ENCODE results near the gene MRM3. TPM values are rescaled to one million over a fixed set of nuclear protein-coding genes. Genes with fewer than 3 reads are reported as not detected.

The MRM3 gene
- polyA plus RNA-seq, 1 donor from 2014 or later, result 20.0 TPM

DNA sequence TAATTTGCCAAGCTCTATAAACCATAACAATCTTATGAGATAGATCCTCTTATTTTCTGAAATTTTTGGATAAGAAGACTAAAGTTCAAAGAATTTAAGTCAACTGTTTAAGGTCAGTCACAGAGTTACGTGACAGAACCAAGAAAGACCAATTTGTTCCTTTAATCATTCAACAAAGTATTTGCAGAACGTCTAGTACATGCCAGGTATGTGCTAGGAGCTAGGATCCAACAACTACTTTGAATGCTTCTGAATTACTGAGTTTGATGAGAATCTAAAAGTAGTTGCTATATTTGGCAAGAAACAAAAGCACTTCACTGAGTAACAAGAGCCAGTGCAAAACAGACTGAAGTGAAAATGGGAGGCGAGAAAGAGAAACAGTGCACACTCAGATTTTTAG lies 15.1 kb upstream of the MRM3 start:
- Histone ChIP-seq H3K9ac (ENCODE audit: low read length) (no peak overlapping the region), H4K20me1 (ENCODE audit: insufficient read depth) (no peaks in the 10 kb centered on the region), H3K79me2 (replicated peaks; ENCODE audit: insufficient read depth, low read length) (no peaks in the 10 kb centered on the region), H3K9me3 (ENCODE audit: low read length) (no peaks in the 10 kb centered on the region), H3K4me2 (ENCODE audit: low read length) (no peak overlapping the region), H3K36me3 (ENCODE audit: insufficient read depth, low read length) (peaks cover 6% of the 10 kb centered on the region), H3K4me3 (ENCODE audit: low read length) (no peak overlapping the region), H3K27ac (ENCODE audit: low read length) (no peak overlapping the region), H3K9me2 (ENCODE audit: insufficient read depth, low read length) (no peaks in the 10 kb centered on the region), H2AFZ (ENCODE audit: low read depth, low read length) (no peak overlapping the region), H3K27me3 (ENCODE audit: insufficient read depth, low read depth, low read length) (no peaks in the 10 kb centered on the region), H3F3A (ENCODE audit: insufficient read depth, low read length, poor library complexity, severe bottlenecking) (no peaks in the 10 kb centered on the region)
- no peak for TF ChIP-seq POLR2AphosphoS5 (IDR thresholded peaks at IDR 0.05)
- no peak for TF ChIP-seq RAD21 (conservative IDR thresholded peaks at IDR 0.05)
- TF ChIP-seq MXI1 (conservative IDR thresholded peaks at IDR 0.05; ENCODE audit: poor library complexity, severe bottlenecking), result no peak
- TF ChIP-seq EP300 (conservative IDR thresholded peaks at IDR 0.05; ENCODE audit: poor library complexity, severe bottlenecking), result no peak
- TF ChIP-seq, protein P1, sequence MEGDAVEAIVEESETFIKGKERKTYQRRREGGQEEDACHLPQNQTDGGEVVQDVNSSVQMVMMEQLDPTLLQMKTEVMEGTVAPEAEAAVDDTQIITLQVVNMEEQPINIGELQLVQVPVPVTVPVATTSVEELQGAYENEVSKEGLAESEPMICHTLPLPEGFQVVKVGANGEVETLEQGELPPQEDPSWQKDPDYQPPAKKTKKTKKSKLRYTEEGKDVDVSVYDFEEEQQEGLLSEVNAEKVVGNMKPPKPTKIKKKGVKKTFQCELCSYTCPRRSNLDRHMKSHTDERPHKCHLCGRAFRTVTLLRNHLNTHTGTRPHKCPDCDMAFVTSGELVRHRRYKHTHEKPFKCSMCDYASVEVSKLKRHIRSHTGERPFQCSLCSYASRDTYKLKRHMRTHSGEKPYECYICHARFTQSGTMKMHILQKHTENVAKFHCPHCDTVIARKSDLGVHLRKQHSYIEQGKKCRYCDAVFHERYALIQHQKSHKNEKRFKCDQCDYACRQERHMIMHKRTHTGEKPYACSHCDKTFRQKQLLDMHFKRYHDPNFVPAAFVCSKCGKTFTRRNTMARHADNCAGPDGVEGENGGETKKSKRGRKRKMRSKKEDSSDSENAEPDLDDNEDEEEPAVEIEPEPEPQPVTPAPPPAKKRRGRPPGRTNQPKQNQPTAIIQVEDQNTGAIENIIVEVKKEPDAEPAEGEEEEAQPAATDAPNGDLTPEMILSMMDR (IDR thresholded peaks at IDR 0.05; ENCODE audit: poor library complexity, severe bottlenecking), result no peak
- TF ChIP-seq EZH2 (IDR thresholded peaks at IDR 0.05; ENCODE audit: borderline replicate concordance, insufficient read depth, low read length, poor library complexity, severe bottlenecking), result no peak
- no peak for TF ChIP-seq SMC3 (conservative IDR thresholded peaks at IDR 0.05; ENCODE audit: poor library complexity)
- no peak for TF ChIP-seq TAF1 (IDR thresholded peaks at IDR 0.05; ENCODE audit: low read depth)
- TF ChIP-seq, protein P2, sequence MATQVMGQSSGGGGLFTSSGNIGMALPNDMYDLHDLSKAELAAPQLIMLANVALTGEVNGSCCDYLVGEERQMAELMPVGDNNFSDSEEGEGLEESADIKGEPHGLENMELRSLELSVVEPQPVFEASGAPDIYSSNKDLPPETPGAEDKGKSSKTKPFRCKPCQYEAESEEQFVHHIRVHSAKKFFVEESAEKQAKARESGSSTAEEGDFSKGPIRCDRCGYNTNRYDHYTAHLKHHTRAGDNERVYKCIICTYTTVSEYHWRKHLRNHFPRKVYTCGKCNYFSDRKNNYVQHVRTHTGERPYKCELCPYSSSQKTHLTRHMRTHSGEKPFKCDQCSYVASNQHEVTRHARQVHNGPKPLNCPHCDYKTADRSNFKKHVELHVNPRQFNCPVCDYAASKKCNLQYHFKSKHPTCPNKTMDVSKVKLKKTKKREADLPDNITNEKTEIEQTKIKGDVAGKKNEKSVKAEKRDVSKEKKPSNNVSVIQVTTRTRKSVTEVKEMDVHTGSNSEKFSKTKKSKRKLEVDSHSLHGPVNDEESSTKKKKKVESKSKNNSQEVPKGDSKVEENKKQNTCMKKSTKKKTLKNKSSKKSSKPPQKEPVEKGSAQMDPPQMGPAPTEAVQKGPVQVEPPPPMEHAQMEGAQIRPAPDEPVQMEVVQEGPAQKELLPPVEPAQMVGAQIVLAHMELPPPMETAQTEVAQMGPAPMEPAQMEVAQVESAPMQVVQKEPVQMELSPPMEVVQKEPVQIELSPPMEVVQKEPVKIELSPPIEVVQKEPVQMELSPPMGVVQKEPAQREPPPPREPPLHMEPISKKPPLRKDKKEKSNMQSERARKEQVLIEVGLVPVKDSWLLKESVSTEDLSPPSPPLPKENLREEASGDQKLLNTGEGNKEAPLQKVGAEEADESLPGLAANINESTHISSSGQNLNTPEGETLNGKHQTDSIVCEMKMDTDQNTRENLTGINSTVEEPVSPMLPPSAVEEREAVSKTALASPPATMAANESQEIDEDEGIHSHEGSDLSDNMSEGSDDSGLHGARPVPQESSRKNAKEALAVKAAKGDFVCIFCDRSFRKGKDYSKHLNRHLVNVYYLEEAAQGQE (IDR thresholded peaks at IDR 0.05; ENCODE audit: borderline replicate concordance), result no peak

DNA sequence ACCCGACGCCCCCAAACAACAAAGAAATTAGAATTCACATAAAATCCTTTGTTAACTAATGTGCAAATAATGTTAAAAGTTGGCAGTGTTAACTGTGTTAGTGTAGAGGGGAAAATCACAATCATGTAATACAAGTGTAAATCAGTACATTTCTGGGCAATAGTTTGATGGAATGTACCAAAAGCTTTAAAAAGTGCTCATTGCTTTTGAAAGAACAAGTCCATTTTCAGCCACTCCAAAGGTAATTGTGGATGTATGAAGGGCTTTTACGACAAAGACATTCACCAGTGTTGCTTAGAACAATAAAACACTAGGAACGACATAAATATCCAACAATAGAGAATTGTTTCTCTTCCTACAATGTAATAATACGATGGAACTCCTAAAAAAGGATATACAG lies 9.1 kb upstream of the MRM3 start:
- H3K9ac ChIP-seq (ENCODE audit: low read length), result no peak overlapping the region
- H3K36me3 ChIP-seq (ENCODE audit: insufficient read depth, low read length), result peaks cover 13% of the 10 kb centered on the region
- no peak overlapping the region for H3K27ac ChIP-seq (ENCODE audit: low read length)
- H3F3A ChIP-seq (ENCODE audit: insufficient read depth, low read length, poor library complexity, severe bottlenecking), result no peaks in the 10 kb centered on the region
- TF ChIP-seq POLR2AphosphoS5 (IDR thresholded peaks at IDR 0.05) (no peak), MXI1 (conservative IDR thresholded peaks at IDR 0.05; ENCODE audit: poor library complexity, severe bottlenecking) (no peak), SMC3 (conservative IDR thresholded peaks at IDR 0.05; ENCODE audit: poor library complexity) (no peak), EZH2 (IDR thresholded peaks at IDR 0.05; ENCODE audit: borderline replicate concordance, insufficient read depth, low read length, poor library complexity, severe bottlenecking) (no peak), TAF1 (IDR thresholded peaks at IDR 0.05; ENCODE audit: low read depth) (no peak), EP300 (conservative IDR thresholded peaks at IDR 0.05; ENCODE audit: poor library complexity, severe bottlenecking) (no peak), RAD21 (conservative IDR thresholded peaks at IDR 0.05) (no peak)
- TF ChIP-seq, protein P1 (IDR thresholded peaks at IDR 0.05; ENCODE audit: poor library complexity, severe bottlenecking), result no peak
- TF ChIP-seq, protein P2 (IDR thresholded peaks at IDR 0.05; ENCODE audit: borderline replicate concordance), result no peak
- no peak overlapping the region for H3K4me2 ChIP-seq (ENCODE audit: low read length)
- H3K4me3 ChIP-seq (ENCODE audit: low read length), result no peak overlapping the region
- H3K9me2 ChIP-seq (ENCODE audit: insufficient read depth, low read length), result no peaks in the 10 kb centered on the region
- H4K20me1 ChIP-seq (ENCODE audit: insufficient read depth), result no peaks in the 10 kb centered on the region
- no peaks in the 10 kb centered on the region for H3K27me3 ChIP-seq (ENCODE audit: insufficient read depth, low read depth, low read length)
- no peaks in the 10 kb centered on the region for H3K9me3 ChIP-seq (ENCODE audit: low read length)
- no peak overlapping the region for H2AFZ ChIP-seq (ENCODE audit: low read depth, low read length)
- no peaks in the 10 kb centered on the region for H3K79me2 ChIP-seq (replicated peaks; ENCODE audit: insufficient read depth, low read length)
